ENCODE data around the gene OLFML1. TPM values are rescaled to one million over a fixed set of nuclear protein-coding genes. Genes with fewer than 3 reads are reported as not detected.

The OLFML1 gene
- total RNA-seq, 1 donor from 2014 or later: not detected

GRCh38 chr11:7487360-7487759 is 2.1 kb downstream of the OLFML1 start:
- no peak overlapping the region for H3K4me3 ChIP-seq (ENCODE audit: low read depth, low read length)
- TF ChIP-seq CTCF (conservative IDR thresholded peaks at IDR 0.05; ENCODE audit: low read depth, low read length): no peak
- no peak for DNase-seq (ENCODE audit: low read depth)

GRCh38 chr11:7488681-7489080 is 3.4 kb downstream of the OLFML1 start:
- no peak for DNase-seq (ENCODE audit: low read depth)
- no peak for TF ChIP-seq CTCF (conservative IDR thresholded peaks at IDR 0.05; ENCODE audit: low read depth, low read length)
- no peak overlapping the region for H3K4me3 ChIP-seq (ENCODE audit: low read depth, low read length)

- no peak for DNase-seq (ENCODE audit: low read depth)
Observed at GRCh38 chr11:7489376-7489775, 4.1 kb downstream of the OLFML1 start.

GRCh38 chr11:7490054-7490453 is 4.7 kb downstream of the OLFML1 start:
- no peak overlapping the region for H3K4me3 ChIP-seq (ENCODE audit: low read depth, low read length)
- no peak for DNase-seq (ENCODE audit: low read depth)
- no peak for TF ChIP-seq CTCF (conservative IDR thresholded peaks at IDR 0.05; ENCODE audit: low read depth, low read length)

More at GRCh38 chr11:7489376-7489775, 4.1 kb downstream of the OLFML1 start:
- TF ChIP-seq CTCF (conservative IDR thresholded peaks at IDR 0.05; ENCODE audit: low read depth, low read length): no peak
- no peak overlapping the region for H3K4me3 ChIP-seq (ENCODE audit: low read depth, low read length)

- no peak overlapping the region for H3K4me3 ChIP-seq (ENCODE audit: low read depth, low read length)
- no peak for TF ChIP-seq CTCF (conservative IDR thresholded peaks at IDR 0.05; ENCODE audit: low read depth, low read length)
- DNase-seq (ENCODE audit: low read depth): no peak
Observed at GRCh38 chr11:7490535-7490934, 5.2 kb downstream of the OLFML1 start.

- H3K4me3 ChIP-seq (ENCODE audit: low read depth, low read length): no peak overlapping the region
- TF ChIP-seq CTCF (conservative IDR thresholded peaks at IDR 0.05; ENCODE audit: low read depth, low read length): no peak
- no peak for DNase-seq (ENCODE audit: low read depth)
Observed at GRCh38 chr11:7492253-7492652, 6.9 kb downstream of the OLFML1 start.

- no peak for TF ChIP-seq CTCF (conservative IDR thresholded peaks at IDR 0.05; ENCODE audit: low read depth, low read length)
- H3K4me3 ChIP-seq (ENCODE audit: low read depth, low read length): no peak overlapping the region
- no peak for DNase-seq (ENCODE audit: low read depth)
Observed at GRCh38 chr11:7493670-7494069, 8.4 kb downstream of the OLFML1 start.
